ENCODE data around the gene NAMPT. TPM values are rescaled to one million over a fixed set of nuclear protein-coding genes. Genes with fewer than 3 reads are reported as not detected.

NAMPT gene
- total RNA-seq, 4 donors from 2014 or later, result 60.5 to 299 (median 121) TPM

DNA sequence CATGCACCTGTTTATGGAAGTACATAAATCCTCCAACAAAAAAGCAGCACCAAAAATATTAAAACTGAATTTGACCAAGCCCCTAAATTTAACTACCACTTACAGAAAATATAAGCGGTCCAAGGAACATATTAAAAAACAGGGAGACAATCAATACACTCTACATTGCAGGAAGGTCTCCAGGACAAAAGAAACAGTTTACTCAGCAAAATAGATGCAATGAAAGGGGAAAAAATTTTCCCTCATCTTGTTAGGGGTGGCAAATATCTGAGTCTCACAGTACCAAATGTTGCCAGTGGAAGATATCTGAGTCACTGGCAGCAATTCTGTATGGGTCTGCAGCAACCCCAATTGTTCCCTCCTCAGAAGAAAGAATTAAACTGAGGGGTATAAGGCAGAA, 50.4 kb downstream of the NAMPT start:
- Histone ChIP-seq H3K4me3 (replicated peaks in 1 of 3) (no peak overlapping the region), H3K36me3 (no peaks in the 10 kb centered on the region), H3K27ac (no peak overlapping the region), H3K4me1 (no peaks in the 10 kb centered on the region), H3K27me3 (no peaks in the 10 kb centered on the region), H3K9me3 (no peaks in the 10 kb centered on the region)
- 95 to 100% methylated on average over 1 of the region's 1 CpG for WGBS, 2 donors
- intact Hi-C loops (cut with DNase I), result no loop called here
- TF ChIP-seq, protein P1, sequence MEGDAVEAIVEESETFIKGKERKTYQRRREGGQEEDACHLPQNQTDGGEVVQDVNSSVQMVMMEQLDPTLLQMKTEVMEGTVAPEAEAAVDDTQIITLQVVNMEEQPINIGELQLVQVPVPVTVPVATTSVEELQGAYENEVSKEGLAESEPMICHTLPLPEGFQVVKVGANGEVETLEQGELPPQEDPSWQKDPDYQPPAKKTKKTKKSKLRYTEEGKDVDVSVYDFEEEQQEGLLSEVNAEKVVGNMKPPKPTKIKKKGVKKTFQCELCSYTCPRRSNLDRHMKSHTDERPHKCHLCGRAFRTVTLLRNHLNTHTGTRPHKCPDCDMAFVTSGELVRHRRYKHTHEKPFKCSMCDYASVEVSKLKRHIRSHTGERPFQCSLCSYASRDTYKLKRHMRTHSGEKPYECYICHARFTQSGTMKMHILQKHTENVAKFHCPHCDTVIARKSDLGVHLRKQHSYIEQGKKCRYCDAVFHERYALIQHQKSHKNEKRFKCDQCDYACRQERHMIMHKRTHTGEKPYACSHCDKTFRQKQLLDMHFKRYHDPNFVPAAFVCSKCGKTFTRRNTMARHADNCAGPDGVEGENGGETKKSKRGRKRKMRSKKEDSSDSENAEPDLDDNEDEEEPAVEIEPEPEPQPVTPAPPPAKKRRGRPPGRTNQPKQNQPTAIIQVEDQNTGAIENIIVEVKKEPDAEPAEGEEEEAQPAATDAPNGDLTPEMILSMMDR (IDR thresholded peaks at IDR 0.05), result no peak
- no peak for TF ChIP-seq POLR2A (IDR thresholded peaks at IDR 0.05)
- no peak for DNase-seq

DNA sequence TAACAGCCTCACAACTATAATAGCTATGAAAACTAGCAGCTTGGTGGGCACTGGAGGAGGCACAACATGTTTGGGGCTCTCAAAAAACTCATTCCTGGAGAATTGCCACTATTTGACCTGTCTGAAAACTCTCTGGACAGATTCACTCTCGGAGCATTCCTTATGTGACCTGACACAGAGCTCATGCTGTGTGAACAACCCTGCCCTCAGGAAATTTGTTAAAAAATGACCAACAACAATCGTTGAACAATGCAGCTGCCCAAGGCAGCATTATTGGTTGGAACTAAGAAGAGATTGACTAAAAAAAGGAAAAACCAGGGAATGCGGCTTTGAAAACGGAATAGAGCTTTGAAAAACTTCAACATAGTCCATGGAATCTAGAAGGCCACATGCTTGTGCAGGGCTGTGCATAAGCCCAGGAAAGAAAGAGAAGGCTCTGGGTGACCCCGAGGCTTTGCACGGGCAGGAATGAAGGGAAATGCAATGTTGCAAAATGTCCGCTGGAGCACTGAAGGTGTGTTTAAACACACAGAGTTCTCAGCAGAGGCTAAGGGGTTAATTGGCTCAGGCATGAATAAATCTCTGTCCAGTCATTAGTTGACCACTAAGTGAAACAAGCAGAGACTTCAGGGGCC, 52.8 kb downstream of the NAMPT start:
- H3K27ac ChIP-seq, result no peak overlapping the region
- no peaks in the 10 kb centered on the region for H3K9me3 ChIP-seq
- no peak for DNase-seq
- H3K4me3 ChIP-seq (replicated peaks in 1 of 3), result no peak overlapping the region
- intact Hi-C loops (cut with DNase I), result no loop called here
- no peaks in the 10 kb centered on the region for H3K4me1 ChIP-seq
- H3K27me3 ChIP-seq, result no peaks in the 10 kb centered on the region
- no peaks in the 10 kb centered on the region for H3K36me3 ChIP-seq
- WGBS, 2 donors, result 86 to 87% methylated on average over 7 of the region's 7 CpGs
- TF ChIP-seq, protein P1 (IDR thresholded peaks at IDR 0.05), result no peak
- TF ChIP-seq POLR2A (IDR thresholded peaks at IDR 0.05), result no peak

DNA sequence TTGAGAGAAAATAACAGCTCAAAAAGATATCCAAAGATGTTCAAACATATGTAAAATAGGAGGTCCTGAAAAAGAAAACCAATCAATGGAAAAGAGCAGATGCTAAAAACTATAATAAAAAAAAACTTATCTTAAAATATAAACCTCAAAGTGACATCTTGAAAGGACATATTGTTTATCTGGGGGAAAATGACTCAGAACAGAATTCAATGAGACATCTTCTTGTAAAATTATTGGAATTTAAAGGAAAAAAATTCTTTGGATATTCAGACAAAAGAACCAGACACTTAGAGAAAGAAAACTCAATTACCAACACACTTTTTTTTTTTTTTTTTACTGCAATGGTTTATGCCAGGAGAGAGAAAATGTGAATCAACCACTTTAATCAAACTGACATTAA, 58.9 kb downstream of the NAMPT start:
- no peaks in the 10 kb centered on the region for H3K36me3 ChIP-seq
- no peaks in the 10 kb centered on the region for H3K4me1 ChIP-seq
- no peak overlapping the region for H3K4me3 ChIP-seq (replicated peaks in 1 of 3)
- H3K27ac ChIP-seq, result no peak overlapping the region
- no peaks in the 10 kb centered on the region for H3K9me3 ChIP-seq
- TF ChIP-seq, protein P1 (IDR thresholded peaks at IDR 0.05), result no peak
- TF ChIP-seq POLR2A (IDR thresholded peaks at IDR 0.05), result no peak
- DNase-seq, result no peak
- no peaks in the 10 kb centered on the region for H3K27me3 ChIP-seq
- intact Hi-C loops (cut with DNase I), result no loop called here

DNA sequence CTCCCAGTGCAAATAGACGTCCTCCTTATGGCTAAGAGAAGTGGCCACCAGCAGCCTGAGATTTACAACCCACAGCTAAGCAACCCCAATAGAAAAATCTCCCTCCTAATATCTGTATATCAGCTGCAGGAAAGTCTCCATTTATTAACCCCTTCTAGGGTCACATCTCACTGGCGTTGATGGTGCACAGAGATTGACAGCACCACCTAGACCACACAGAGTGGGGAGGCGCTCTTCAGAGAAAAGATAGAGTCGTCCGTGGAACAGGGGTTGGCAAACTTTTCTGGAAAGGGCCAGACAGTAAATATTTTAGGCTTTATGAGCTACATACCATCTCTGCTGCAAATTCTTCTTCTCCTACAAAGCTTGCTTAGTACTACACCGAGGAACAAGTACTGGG, 60.0 kb downstream of the NAMPT start:
- Histone ChIP-seq H3K9me3 (no peaks in the 10 kb centered on the region), H3K4me3 (replicated peaks in 1 of 3) (no peak overlapping the region), H3K27me3 (no peaks in the 10 kb centered on the region), H3K4me1 (no peaks in the 10 kb centered on the region), H3K27ac (no peak overlapping the region), H3K36me3 (no peaks in the 10 kb centered on the region)
- no peak for DNase-seq
- WGBS, 2 donors, result 90 to 91% methylated on average over 6 of the region's 6 CpGs
- intact Hi-C loops (cut with DNase I), result no loop called here
- TF ChIP-seq, protein P1 (IDR thresholded peaks at IDR 0.05), result no peak
- no peak for TF ChIP-seq POLR2A (IDR thresholded peaks at IDR 0.05)

DNA sequence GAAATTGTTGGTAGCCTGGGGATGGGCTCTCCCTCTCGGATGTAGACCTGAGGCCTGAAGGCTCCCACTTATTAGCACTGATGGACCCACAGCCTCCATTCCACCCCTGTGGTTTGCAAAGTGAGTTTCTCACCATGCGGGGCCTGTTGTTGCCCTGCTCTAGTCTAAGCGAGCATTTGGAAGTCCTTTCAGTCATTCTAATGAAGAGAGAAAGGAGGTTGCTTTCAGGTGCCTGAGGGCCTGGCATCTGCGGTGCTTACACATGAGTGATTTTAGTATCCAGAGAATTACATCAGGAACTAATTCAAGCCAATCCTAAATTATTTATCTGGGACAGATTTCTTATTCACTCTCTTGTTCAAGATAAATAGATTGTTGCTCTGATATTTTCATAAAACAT, 61.6 kb downstream of the NAMPT start:
- DNase-seq, result no peak
- no peak for TF ChIP-seq POLR2A (IDR thresholded peaks at IDR 0.05)
- TF ChIP-seq, protein P1 (IDR thresholded peaks at IDR 0.05), result no peak
- Histone ChIP-seq H3K9me3 (no peaks in the 10 kb centered on the region), H3K27me3 (no peaks in the 10 kb centered on the region), H3K4me1 (peaks cover 0 to 4% of the 10 kb centered on the region in 2 donors), H3K36me3 (no peaks in the 10 kb centered on the region), H3K4me3 (replicated peaks in 1 of 3) (no peak overlapping the region), H3K27ac (no peak overlapping the region)
- intact Hi-C loops (cut with DNase I), result no loop called here
- 88 to 95% methylated on average over 4 of the region's 4 CpGs for WGBS, 2 donors

Measured in thyroid gland (tissue), 4 donors.